GM12892 (cell line): ENCODE measurements around the gene ZBTB20.

ENCODE experiments used
- POLR2A ChIP-seq: IDR thresholded peaks from 2 replicates; pipeline ENCODE4 v1.6.1; 2011; ENCODE audit warnings: low read depth, low read length, control low read depth
- POLR2AphosphoS5 ChIP-seq: IDR thresholded peaks from 2 replicates; pipeline ENCODE4 v1.6.1; 2011; ENCODE audit warnings: low read depth, low read length, control low read depth

- TF ChIP-seq POLR2A (no peak), POLR2AphosphoS5 (no peak)
Observed at GRCh38 chr3:114553949-114554593, 593.0 kb downstream of the ZBTB20 start.
